Left lung (tissue), 10 donors: Measurements from ENCODE around the gene DENND10. TPM values are rescaled to one million over a fixed set of nuclear protein-coding genes. Genes with fewer than 3 reads are reported as not detected.

ENCODE experiments used
- ATAC-seq: fragments of 200-7000 bp; cut with Tn5 transposase; one replicate; pipeline ENCODE4 v1.9.1; 2020; ENCODE audit warnings: moderate library complexity
- DNase-seq, 4 donors: peaks; one replicate each; pipeline ENCODE4 v3.0.0-alpha.2; 2013 to 2020
- H3K27ac ChIP-seq, 2 donors: fragments of 200-600 bp; sonication (generic) in 1 of 2; one replicate each; pipeline versions ENCODE4 v1.5.0 to v1.8.0; 2020 to 2021
- H3K27me3 ChIP-seq, 2 donors: fragments of 200-600 bp; sonication (generic) in 1 of 2; one replicate each; pipeline versions ENCODE4 v1.5.0 to v1.8.0; 2020 to 2021
- H3K36me3 ChIP-seq, 2 donors: fragments of 200-600 bp; sonication (generic) in 1 of 2; one replicate each; pipeline versions ENCODE4 v1.5.0 to v1.8.0; 2020 to 2021
- H3K4me1 ChIP-seq, 2 donors: fragments of 200-600 bp; one replicate each; pipeline ENCODE4 v1.8.0; 2021
- H3K4me3 ChIP-seq, 2 donors: fragments of 200-600 bp; sonication (generic) in 1 of 2; one replicate each; pipeline versions ENCODE4 v1.5.0 to v1.8.0; 2020 to 2021; ENCODE audit warnings: mild to moderate bottlenecking in 1 of 2
- H3K9me3 ChIP-seq, 2 donors: fragments of 200-600 bp; sonication (generic) in 1 of 2; one replicate each; pipeline versions ENCODE4 v1.5.0 to v1.8.0; 2020 to 2021
- CTCF ChIP-seq, 2 donors: fragments of 200-600 bp; sonication (generic) in 1 of 2; IDR thresholded peaks; one replicate each; pipeline versions ENCODE4 v1.5.0 to v1.8.0; 2021; ENCODE audit warnings: antibody characterized with exemption in 2 of 2
- intact Hi-C, 2 donors: fragments of 100-400 bp; cut with DNase I; formaldehyde crosslinking; loops; one replicate each; pipeline versions ENCODE4 v1.11.2 to v1.14.2; 2022
- polyA plus RNA-seq, 6 donors: library from polyadenylated mRNA; unstranded; fragments of 120-200 nt; gene quantifications; one replicate each; pipeline ENCODE4 v1.2.1, GENCODE V29; 2013; ENCODE audit not compliant: insufficient read length in 6 of 6
- total RNA-seq, 2 donors: library from RNA; stranded (reverse); fragmentation: NEBNext Ultra II Directional; extraction: Animal tissue kit (Norgen Biotek cat#: 25700); gene quantifications; one replicate each; pipeline ENCODE4 v1.2.1, GENCODE V29; 2021
- donor health status: DM: no; HTN: yes; CAD: no.
- donor health status: DM: no; HTN: no; CAD: no.

DENND10 gene
- total and polyA plus RNA-seq, 8 donors = 34.2 to 44.3 (median 37.5) TPM

- Histone ChIP-seq H3K27me3 (no peaks in the 10 kb centered on the region), H3K4me3 (no peak overlapping the region), H3K9me3 (no peaks in the 10 kb centered on the region), H3K27ac (no peak overlapping the region), H3K4me1 (no peaks in the 10 kb centered on the region), H3K36me3 (peaks cover 6 to 100% of the 10 kb centered on the region in 2 donors)
- DNase-seq (no peak), ATAC-seq (no peak)
- intact Hi-C loops = no loop called here
- TF ChIP-seq CTCF (IDR thresholded peaks at IDR 0.05) = no peak
Observed at GRCh38 chr10:119060107-119060506, 43.8 kb upstream of the DENND10 start.

DNA sequence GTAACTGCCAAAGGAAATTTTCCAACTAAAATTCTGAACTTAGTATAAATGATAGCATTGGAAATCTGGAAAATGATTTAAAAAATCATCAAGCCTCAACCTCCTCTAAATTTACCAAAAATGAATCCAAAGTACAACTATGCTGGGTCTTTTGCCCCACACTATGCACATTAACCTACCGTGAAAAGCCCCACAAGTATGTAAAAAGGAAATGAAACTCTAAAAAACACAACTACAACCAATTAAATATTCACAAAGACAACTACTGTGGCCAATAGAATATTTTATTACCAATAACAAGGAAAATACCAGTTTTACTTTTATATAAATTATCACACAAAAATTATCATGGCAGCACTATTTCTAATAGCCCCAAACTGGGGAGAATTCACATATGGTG is 42.6 kb upstream of the DENND10 start:
- Histone ChIP-seq H3K4me1 (no peaks in the 10 kb centered on the region), H3K27ac (no peak overlapping the region), H3K36me3 (peaks cover 6 to 100% of the 10 kb centered on the region in 2 donors), H3K4me3 (no peak overlapping the region), H3K27me3 (no peaks in the 10 kb centered on the region), H3K9me3 (no peaks in the 10 kb centered on the region)
- DNase-seq (no peak), ATAC-seq (no peak)
- intact Hi-C loops = no loop called here
- no peak for TF ChIP-seq CTCF (IDR thresholded peaks at IDR 0.05)

- Histone ChIP-seq H3K36me3 (peaks cover 6 to 100% of the 10 kb centered on the region in 2 donors), H3K4me3 (no peak overlapping the region), H3K27ac (no peak overlapping the region), H3K9me3 (no peaks in the 10 kb centered on the region), H3K4me1 (no peaks in the 10 kb centered on the region), H3K27me3 (no peaks in the 10 kb centered on the region)
- intact Hi-C loops = no loop called here
- no peak for ATAC-seq
- TF ChIP-seq CTCF (IDR thresholded peaks at IDR 0.05) = no peak
- DNase-seq = no peak
Observed at GRCh38 chr10:119061926-119062325, 42.0 kb upstream of the DENND10 start.

- no peak overlapping the region for H3K4me3 ChIP-seq
- TF ChIP-seq CTCF (IDR thresholded peaks at IDR 0.05) = no peak
- no peaks in the 10 kb centered on the region for H3K27me3 ChIP-seq
- peaks cover 0 to 17% of the 10 kb centered on the region in 2 donors for H3K4me1 ChIP-seq
- no peak for DNase-seq
- no peaks in the 10 kb centered on the region for H3K9me3 ChIP-seq
- peaks cover 16 to 82% of the 10 kb centered on the region in 2 donors for H3K36me3 ChIP-seq
- H3K27ac ChIP-seq = no peak overlapping the region
- no peak for ATAC-seq
- intact Hi-C loops = no loop called here
Observed at GRCh38 chr10:119070395-119071165, 33.3 kb upstream of the DENND10 start.

- Histone ChIP-seq H3K4me3 (no peak overlapping the region), H3K36me3 (peaks cover 10 to 52% of the 10 kb centered on the region in 2 donors), H3K9me3 (no peaks in the 10 kb centered on the region), H3K4me1 (peaks cover 19 to 47% of the 10 kb centered on the region in 2 donors), H3K27me3 (no peaks in the 10 kb centered on the region), H3K27ac (peak overlapping the region in 1 of 2 donors; percentile 7)
- no peak for TF ChIP-seq CTCF (IDR thresholded peaks at IDR 0.05)
- intact Hi-C loops = no loop called here
- ATAC-seq (peak; percentile 56), DNase-seq (no peak)
Observed at GRCh38 chr10:119073584-119073983, 30.3 kb upstream of the DENND10 start.
